ENCODE data around the gene MSH5. TPM values are rescaled to one million over a fixed set of nuclear protein-coding genes. Genes with fewer than 3 reads are reported as not detected.

Gene MSH5
- total RNA-seq, 1 experiment from 2014 or later: 36.6 TPM

- intact Hi-C loops (cut with micrococcal nuclease): no loop called here
- Mint-ChIP-seq H3K4me3 (ENCODE audit: unreplicated experiment) (no peak within 1 kb of the TSS), H3K36me3 (ENCODE audit: insufficient read depth, unreplicated experiment) (no peaks in the 10 kb centered on the region), H3K27me3 (ENCODE audit: insufficient read depth, unreplicated experiment) (no peaks in the 10 kb centered on the region), H3K27ac (ENCODE audit: low read depth, unreplicated experiment) (no peak within 1 kb of the TSS), H3K9me3 (ENCODE audit: unreplicated experiment) (no peaks in the 10 kb centered on the region), H3K4me1 (ENCODE audit: insufficient read depth, unreplicated experiment) (peaks cover 15% of the 10 kb centered on the region)
- no TSS peak for BruUV-seq (replicated peaks)
- no peak for TF ChIP-seq CTCF (IDR thresholded peaks at IDR 0.05; ENCODE audit: unreplicated experiment)
- CTCF ChIA-PET: interaction anchor here (0.7 to 1.2 kb wide), 4 partner anchors 12 to 55 kb away, joined by 3 to 4 read pairs (median 3); partner anchors contain the start of gene ABHD16A
- no peak for DNase-seq (ENCODE audit: unreplicated experiment)
- POLR2A ChIA-PET: interaction anchor here (0.7 to 2.1 kb wide), 4 partner anchors 12 to 19 kb away, joined by 3 to 8 read pairs (median 4); partner anchors contain the start of genes ABHD16A and DDAH2
Observed at GRCh38 chr6:31715022-31715958, 24.5 kb upstream of the MSH5 start, which contains the start of gene LY6G6D. TSS of gene LY6G6D (plus strand) at chr6:31715348. CDS start at chr6:31715356, 8 bp downstream.

- Mint-ChIP-seq H3K4me3 (ENCODE audit: unreplicated experiment) (no peak overlapping the region), H3K27ac (ENCODE audit: low read depth, unreplicated experiment) (no peak overlapping the region), H3K4me1 (ENCODE audit: insufficient read depth, unreplicated experiment) (peaks cover 11% of the 10 kb centered on the region), H3K9me3 (ENCODE audit: unreplicated experiment) (no peaks in the 10 kb centered on the region), H3K36me3 (ENCODE audit: insufficient read depth, unreplicated experiment) (no peaks in the 10 kb centered on the region), H3K27me3 (ENCODE audit: insufficient read depth, unreplicated experiment) (no peaks in the 10 kb centered on the region)
- peak; percentile 30 for DNase-seq (ENCODE audit: unreplicated experiment)
- ChIA-PET CTCF (interaction anchor here (0.6 to 1.3 kb wide), 2 partner anchors 10 to 103 kb away, joined by 3 to 5 read pairs; no protein-coding TSS in a partner anchor), POLR2A (no interaction called here)
- intact Hi-C loops (cut with micrococcal nuclease): no loop called here
- no peak for TF ChIP-seq CTCF (IDR thresholded peaks at IDR 0.05; ENCODE audit: unreplicated experiment)
- no TSS peak for BruUV-seq (replicated peaks)
Observed at GRCh38 chr6:31717499-31718222, 22.1 kb upstream of the MSH5 start.

- no peak for TF ChIP-seq CTCF (IDR thresholded peaks at IDR 0.05; ENCODE audit: unreplicated experiment)
- DNase-seq (ENCODE audit: unreplicated experiment): no peak
- no peak overlapping the region for H3K4me3 Mint-ChIP-seq (ENCODE audit: unreplicated experiment)
- no peaks in the 10 kb centered on the region for H3K36me3 Mint-ChIP-seq (ENCODE audit: insufficient read depth, unreplicated experiment)
- peaks cover 11% of the 10 kb centered on the region for H3K4me1 Mint-ChIP-seq (ENCODE audit: insufficient read depth, unreplicated experiment)
- ChIA-PET CTCF (no interaction called here), POLR2A (no interaction called here)
- intact Hi-C loops (cut with micrococcal nuclease): no loop called here
- no peaks in the 10 kb centered on the region for H3K9me3 Mint-ChIP-seq (ENCODE audit: unreplicated experiment)
- no peak overlapping the region for H3K27ac Mint-ChIP-seq (ENCODE audit: low read depth, unreplicated experiment)
- H3K27me3 Mint-ChIP-seq (ENCODE audit: insufficient read depth, unreplicated experiment): no peaks in the 10 kb centered on the region
- no TSS peak for BruUV-seq (replicated peaks)
Observed at GRCh38 chr6:31718265-31718664, 21.5 kb upstream of the MSH5 start.

- intact Hi-C loops (cut with micrococcal nuclease): no loop called here
- Mint-ChIP-seq H3K27ac (ENCODE audit: low read depth, unreplicated experiment) (no peak overlapping the region), H3K27me3 (ENCODE audit: insufficient read depth, unreplicated experiment) (no peaks in the 10 kb centered on the region), H3K36me3 (ENCODE audit: insufficient read depth, unreplicated experiment) (no peaks in the 10 kb centered on the region), H3K4me3 (ENCODE audit: unreplicated experiment) (no peak overlapping the region), H3K4me1 (ENCODE audit: insufficient read depth, unreplicated experiment) (peaks cover 11% of the 10 kb centered on the region), H3K9me3 (ENCODE audit: unreplicated experiment) (no peaks in the 10 kb centered on the region)
- no peak for TF ChIP-seq CTCF (IDR thresholded peaks at IDR 0.05; ENCODE audit: unreplicated experiment)
- DNase-seq (ENCODE audit: unreplicated experiment): no peak
- POLR2A ChIA-PET: interaction anchor here (2.2 kb wide), 1 partner anchor 16 kb away, joined by 7 read pairs; the partner anchor contains the start of gene ABHD16A
- CTCF ChIA-PET: interaction anchor here (0.7 kb wide), 1 partner anchor 28 kb away, joined by 3 read pairs; no protein-coding TSS in a partner anchor
- BruUV-seq (replicated peaks): no TSS peak
Observed at GRCh38 chr6:31719001-31719400, 20.8 kb upstream of the MSH5 start.

All from MCF 10A (cell line).